Measurements from ENCODE around the gene AK8. TPM values are rescaled to one million over a fixed set of nuclear protein-coding genes. Genes with fewer than 3 reads are reported as not detected.

Gene AK8
- total RNA-seq, 2 donors from 2014 or later, result 0.19 TPM; not detected in 1

DNA sequence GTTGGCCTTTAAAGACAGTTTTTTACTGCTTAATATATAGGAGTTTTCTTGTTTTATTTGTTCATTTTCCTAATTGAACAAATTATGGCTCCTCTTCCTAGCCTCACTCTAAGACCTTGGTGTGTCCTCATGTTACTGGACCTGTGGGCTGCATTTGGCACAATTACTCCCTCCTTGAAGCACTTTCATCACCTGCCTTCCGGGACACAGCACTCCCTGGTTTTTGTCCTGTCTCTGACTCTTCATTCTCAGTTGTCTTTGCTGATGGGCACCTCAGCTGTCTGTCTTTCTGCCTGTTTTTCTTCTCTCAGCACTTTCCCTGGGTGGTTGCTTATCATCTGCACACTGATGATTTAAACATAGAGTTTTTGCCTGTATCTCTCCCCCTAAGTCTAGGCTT is 194.2 kb downstream of the AK8 start:
- Histone ChIP-seq H3K27ac (no peak overlapping the region), H3K27me3 (no peaks in the 10 kb centered on the region)
- TF ChIP-seq, protein P1, sequence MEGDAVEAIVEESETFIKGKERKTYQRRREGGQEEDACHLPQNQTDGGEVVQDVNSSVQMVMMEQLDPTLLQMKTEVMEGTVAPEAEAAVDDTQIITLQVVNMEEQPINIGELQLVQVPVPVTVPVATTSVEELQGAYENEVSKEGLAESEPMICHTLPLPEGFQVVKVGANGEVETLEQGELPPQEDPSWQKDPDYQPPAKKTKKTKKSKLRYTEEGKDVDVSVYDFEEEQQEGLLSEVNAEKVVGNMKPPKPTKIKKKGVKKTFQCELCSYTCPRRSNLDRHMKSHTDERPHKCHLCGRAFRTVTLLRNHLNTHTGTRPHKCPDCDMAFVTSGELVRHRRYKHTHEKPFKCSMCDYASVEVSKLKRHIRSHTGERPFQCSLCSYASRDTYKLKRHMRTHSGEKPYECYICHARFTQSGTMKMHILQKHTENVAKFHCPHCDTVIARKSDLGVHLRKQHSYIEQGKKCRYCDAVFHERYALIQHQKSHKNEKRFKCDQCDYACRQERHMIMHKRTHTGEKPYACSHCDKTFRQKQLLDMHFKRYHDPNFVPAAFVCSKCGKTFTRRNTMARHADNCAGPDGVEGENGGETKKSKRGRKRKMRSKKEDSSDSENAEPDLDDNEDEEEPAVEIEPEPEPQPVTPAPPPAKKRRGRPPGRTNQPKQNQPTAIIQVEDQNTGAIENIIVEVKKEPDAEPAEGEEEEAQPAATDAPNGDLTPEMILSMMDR (IDR thresholded peaks at IDR 0.05), result no peak

DNA sequence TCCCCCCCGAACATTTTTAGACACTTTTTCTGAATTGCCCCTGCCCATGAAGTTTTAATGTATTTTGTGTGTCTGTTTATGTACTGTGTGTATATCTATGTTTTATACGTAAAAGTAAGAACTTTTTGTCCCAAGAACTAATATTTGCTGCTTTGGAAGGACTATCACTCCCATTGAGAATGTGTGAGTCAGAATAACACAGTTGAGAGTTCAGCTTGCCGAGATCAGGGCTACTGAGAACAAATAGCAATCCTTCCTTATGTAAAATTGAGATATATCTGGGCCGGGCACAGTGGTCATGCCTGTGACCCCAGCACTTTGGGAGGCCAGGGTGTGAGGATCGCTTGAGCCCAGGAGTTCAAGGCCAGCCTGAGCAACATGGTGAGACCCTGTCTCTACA is 196.5 kb downstream of the AK8 start:
- H3K27ac ChIP-seq, result no peak overlapping the region
- no peaks in the 10 kb centered on the region for H3K4me1 ChIP-seq
- no peaks in the 10 kb centered on the region for H3K9me3 ChIP-seq
- peaks cover 52% of the 10 kb centered on the region for H3K36me3 ChIP-seq
- no peak overlapping the region for H3K4me3 ChIP-seq
- DNase-seq (ENCODE audit: low spot score), result no peak
- no peaks in the 10 kb centered on the region for H3K27me3 ChIP-seq
- TF ChIP-seq, protein P1 (IDR thresholded peaks at IDR 0.05), result no peak

More for the DNA sequence above, 194.2 kb downstream of the AK8 start:
- no peak for DNase-seq (ENCODE audit: low spot score)
- H3K36me3 ChIP-seq, result peaks cover 52% of the 10 kb centered on the region
- H3K4me3 ChIP-seq, result no peak overlapping the region
- no peaks in the 10 kb centered on the region for H3K4me1 ChIP-seq
- H3K9me3 ChIP-seq, result no peaks in the 10 kb centered on the region

DNA sequence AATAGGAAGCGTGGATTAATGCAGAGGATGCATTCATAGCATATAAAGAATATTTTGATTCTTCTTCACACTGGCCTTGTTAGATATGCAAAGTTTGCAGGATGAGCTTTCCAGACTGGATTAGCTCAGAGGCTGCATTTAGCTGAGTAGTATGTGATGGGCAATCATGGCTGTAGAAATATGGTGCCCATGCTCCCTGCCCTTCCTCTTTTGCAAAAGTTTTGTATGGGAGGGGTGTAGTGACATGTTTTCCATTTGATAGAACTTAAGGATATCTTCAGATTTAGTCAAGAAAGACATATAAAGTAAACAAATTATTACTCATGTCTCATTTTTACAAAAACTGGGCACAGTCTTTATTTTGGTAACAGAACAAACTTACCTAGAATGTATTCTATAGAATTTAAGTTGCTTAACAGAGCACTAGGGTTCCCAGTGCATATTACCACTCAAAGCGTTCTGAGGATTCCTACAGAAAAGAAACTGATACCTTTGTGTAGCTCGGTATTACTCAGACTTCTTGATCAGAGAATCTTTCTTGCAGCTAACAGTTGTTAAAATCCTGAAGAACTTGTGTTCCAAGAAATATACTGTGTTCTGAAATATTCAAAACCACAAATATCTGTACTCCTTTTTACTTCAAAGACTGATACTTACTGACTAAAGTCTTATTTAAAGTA is 198.0 kb downstream of the AK8 start:
- TF ChIP-seq, protein P1 (IDR thresholded peaks at IDR 0.05), result no peak
- Histone ChIP-seq H3K4me3 (no peak overlapping the region), H3K27me3 (no peaks in the 10 kb centered on the region), H3K9me3 (no peaks in the 10 kb centered on the region), H3K36me3 (peaks cover 40% of the 10 kb centered on the region), H3K4me1 (no peaks in the 10 kb centered on the region), H3K27ac (no peak overlapping the region)
- no peak for DNase-seq (ENCODE audit: low spot score)

DNA sequence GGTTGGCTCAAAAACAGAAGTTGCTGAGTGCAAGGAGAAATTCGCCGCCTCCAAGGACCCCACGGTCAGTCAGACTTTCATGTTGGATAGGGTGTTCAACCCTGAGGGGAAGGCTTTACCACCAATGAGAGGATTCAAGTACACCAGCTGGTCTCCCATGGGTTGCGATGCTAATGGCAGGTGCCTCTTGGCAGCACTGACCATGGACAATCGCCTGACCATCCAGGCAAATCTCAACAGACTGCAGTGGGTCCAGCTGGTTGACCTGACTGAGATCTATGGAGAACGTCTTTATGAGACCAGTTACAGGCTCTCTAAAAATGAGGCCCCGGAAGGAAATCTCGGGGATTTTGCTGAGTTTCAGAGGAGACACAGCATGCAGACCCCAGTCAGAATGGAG is 200.1 kb downstream of the AK8 start:
- Histone ChIP-seq H3K4me3 (no peak overlapping the region), H3K36me3 (peaks cover 23% of the 10 kb centered on the region), H3K9me3 (no peaks in the 10 kb centered on the region), H3K27me3 (no peaks in the 10 kb centered on the region), H3K4me1 (peaks cover 0 to 4% of the 10 kb centered on the region in 2 donors), H3K27ac (no peak overlapping the region)
- TF ChIP-seq, protein P1 (IDR thresholded peaks at IDR 0.05), result no peak
- no peak for DNase-seq (ENCODE audit: low spot score)

Other genes with a start within 250 kb of the AK8 start
- gene DDX31, start 208.3 kb downstream of the AK8 start, total RNA-seq, result 1 to 10 TPM; 4.6 to 6.0 TPM
- 1 to 10 TPM; 8.6 to 9.1 TPM for gene GTF3C4, start 207.8 kb downstream of the AK8 start, total RNA-seq
- gene SPACA9, start 614 bp upstream of the AK8 start, total RNA-seq, result 10 to 100 TPM in 1 of 2 donors, 1 to 10 TPM in 1; 8.1 to 17.1 TPM
- 10 to 100 TPM; 27.6 to 36.4 TPM for gene TSC1, start 66.3 kb upstream of the AK8 start, total RNA-seq
- under 1 TPM in 1 of 2 donors, not detected in 1; 0.35 TPM for gene GFI1B, start 100.4 kb upstream of the AK8 start, total RNA-seq
- gene GTF3C5, start 152.7 kb upstream of the AK8 start, total RNA-seq, result 10 to 100 TPM; 30.5 to 31.1 TPM
- 1 to 10 TPM in 1 of 2 donors, under 1 TPM in 1; 0.94 to 1.9 TPM for gene CEL, start 183.7 kb upstream of the AK8 start, total RNA-seq
- gene RALGDS, start 243.0 kb upstream of the AK8 start, total RNA-seq, result 10 to 100 TPM; 26.7 to 30.1 TPM